ENCODE measurements around the gene TYK2. TPM values are rescaled to one million over a fixed set of nuclear protein-coding genes. Genes with fewer than 3 reads are reported as not detected.
A peak's percentile ranks its signal among the peaks of the same experiment; 100 is the strongest.
"Not testable (repeated sequence)": the region's sequence is repeated elsewhere in the genome, so short reads cannot be mapped to it uniquely, and the experiment has no call there.

TYK2 gene
- total and polyA plus RNA-seq, 5 donors = 56.3 to 77.0 (median 71.6) TPM

GRCh38 chr19:10374931-10375330, 5.4 kb downstream of the TYK2 start:
- DNase-seq (no peak), ATAC-seq (no peak)
- Histone ChIP-seq H3K27ac (ENCODE audit: low read length) (no peak overlapping the region), H3K4me1 (ENCODE audit: control insufficient read depth, insufficient read depth, low read length) (no peaks in the 10 kb centered on the region), H3K27me3 (ENCODE audit: control insufficient read depth, insufficient read depth) (no peaks in the 10 kb centered on the region), H3K9me3 (ENCODE audit: control insufficient read depth, low read length) (no peaks in the 10 kb centered on the region), H3K4me3 (ENCODE audit: low read length) (no peak overlapping the region)
- WGBS = 88% methylated on average over 5 of the region's 5 CpGs
- intact Hi-C loops (cut with DNase I) = no loop called here

DNA sequence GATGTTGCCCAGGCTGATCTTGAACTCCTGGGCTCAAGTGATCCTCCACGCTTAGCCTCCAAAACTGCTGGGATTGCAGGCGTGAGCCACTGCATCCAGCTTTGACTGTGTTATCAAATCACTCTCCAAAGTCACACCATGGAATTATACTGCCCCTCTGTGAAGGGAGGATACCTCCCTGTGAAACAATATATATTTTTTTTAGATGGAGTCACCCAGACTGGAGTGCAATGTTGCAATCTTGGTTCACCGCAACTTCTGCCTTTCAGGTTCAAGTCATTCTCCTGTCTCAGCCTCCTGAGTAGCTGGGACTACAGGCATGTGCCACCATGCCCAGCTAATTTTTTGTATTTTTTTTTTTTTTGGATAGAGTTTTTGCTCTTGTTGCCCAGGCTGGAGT, 7.7 kb downstream of the TYK2 start:
- ATAC-seq (no peak), DNase-seq (no peak)
- H3K9me3 ChIP-seq (ENCODE audit: control insufficient read depth, low read length) = no peaks in the 10 kb centered on the region
- H3K27me3 ChIP-seq (ENCODE audit: control insufficient read depth, insufficient read depth) = no peaks in the 10 kb centered on the region
- H3K27ac ChIP-seq (ENCODE audit: low read length) = no peak overlapping the region
- no peak overlapping the region for H3K4me3 ChIP-seq (ENCODE audit: low read length)
- 86% methylated on average over 3 of the region's 3 CpGs for WGBS
- no peaks in the 10 kb centered on the region for H3K4me1 ChIP-seq (ENCODE audit: control insufficient read depth, insufficient read depth, low read length)
- intact Hi-C loops (cut with DNase I) = no loop called here

DNA sequence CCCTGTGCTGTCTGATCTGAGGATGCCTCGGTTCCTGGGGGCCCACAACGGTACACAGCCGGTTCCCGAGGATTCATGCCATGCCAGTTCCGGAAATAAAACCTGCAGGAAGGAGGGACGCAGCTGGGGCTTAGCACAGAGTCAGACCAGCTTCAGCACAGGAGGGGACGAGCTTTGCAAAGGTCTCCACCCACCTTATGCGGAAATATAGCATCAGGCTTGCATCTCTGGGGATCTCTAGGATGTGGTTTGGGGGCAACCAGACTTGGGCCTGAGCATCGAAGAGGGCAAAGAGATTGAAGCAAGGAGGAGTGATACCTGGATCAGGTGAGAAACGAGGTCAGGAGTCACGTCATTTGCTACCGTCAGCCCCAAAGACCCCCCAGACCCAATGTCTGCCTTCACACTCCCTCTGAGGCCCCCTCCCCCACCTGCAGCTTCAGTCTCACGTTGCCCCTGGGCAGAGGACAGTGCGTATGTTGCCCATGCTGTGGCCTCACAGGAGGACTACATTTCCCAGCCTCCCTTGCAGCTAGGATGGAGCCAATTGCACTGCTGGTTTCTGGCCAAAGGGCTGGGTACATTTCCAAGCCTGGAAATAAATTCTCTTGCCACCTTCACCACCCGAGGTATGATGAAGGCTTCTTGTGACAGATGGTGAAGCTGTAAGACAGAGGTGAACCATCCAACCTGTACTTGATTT, 12.1 kb downstream of the TYK2 start:
- WGBS = 93% methylated on average over 15 of the region's 15 CpGs
- Histone ChIP-seq H3K4me3 (ENCODE audit: low read length) (no peak overlapping the region), H3K9me3 (ENCODE audit: control insufficient read depth, low read length) (no peaks in the 10 kb centered on the region), H3K4me1 (ENCODE audit: control insufficient read depth, insufficient read depth, low read length) (no peaks in the 10 kb centered on the region), H3K27ac (ENCODE audit: low read length) (no peak overlapping the region), H3K27me3 (ENCODE audit: control insufficient read depth, insufficient read depth) (no peaks in the 10 kb centered on the region)
- ATAC-seq (no peak), DNase-seq (no peak)
- intact Hi-C loops (cut with DNase I) = no loop called here

GRCh38 chr19:10366950-10367512, 13.3 kb downstream of the TYK2 start:
- H3K27me3 ChIP-seq (ENCODE audit: control insufficient read depth, insufficient read depth); H3K4me3 ChIP-seq (ENCODE audit: low read length); H3K9me3 ChIP-seq (ENCODE audit: control insufficient read depth, low read length); DNase-seq; H3K4me1 ChIP-seq (ENCODE audit: control insufficient read depth, insufficient read depth, low read length); H3K27ac ChIP-seq (ENCODE audit: low read length); ATAC-seq; intact Hi-C loops (cut with DNase I): not testable (repeated sequence)
- 98% methylated on average over 4 of the region's 4 CpGs for WGBS

- Histone ChIP-seq H3K9me3 (ENCODE audit: control insufficient read depth, low read length) (no peaks in the 10 kb centered on the region), H3K4me3 (ENCODE audit: low read length) (no peak overlapping the region), H3K4me1 (ENCODE audit: control insufficient read depth, insufficient read depth, low read length) (no peaks in the 10 kb centered on the region), H3K27me3 (ENCODE audit: control insufficient read depth, insufficient read depth) (no peaks in the 10 kb centered on the region), H3K27ac (ENCODE audit: low read length) (no peak overlapping the region)
- 96% methylated on average over 23 of the region's 23 CpGs for WGBS
- DNase-seq (no peak), ATAC-seq (no peak)
- intact Hi-C loops (cut with DNase I) = no loop called here
Observed at GRCh38 chr19:10365518-10365917, 14.9 kb downstream of the TYK2 start.

GRCh38 chr19:10364644-10365043, 15.7 kb downstream of the TYK2 start:
- ATAC-seq = peak in 1 of 2 donors; percentile 10
- 75% methylated on average over 19 of the region's 19 CpGs for WGBS
- Histone ChIP-seq H3K27ac (ENCODE audit: low read length) (no peak overlapping the region), H3K4me1 (ENCODE audit: control insufficient read depth, insufficient read depth, low read length) (no peaks in the 10 kb centered on the region), H3K4me3 (ENCODE audit: low read length) (no peak overlapping the region), H3K27me3 (ENCODE audit: control insufficient read depth, insufficient read depth) (no peaks in the 10 kb centered on the region), H3K9me3 (ENCODE audit: control insufficient read depth, low read length) (no peaks in the 10 kb centered on the region)
- intact Hi-C loops (cut with DNase I) = no loop called here
- peak in 1 of 3 donors; percentile 59 for DNase-seq

GRCh38 chr19:10363789-10364281, 16.5 kb downstream of the TYK2 start:
- Histone ChIP-seq H3K9me3 (ENCODE audit: control insufficient read depth, low read length) (no peaks in the 10 kb centered on the region), H3K4me3 (ENCODE audit: low read length) (no peak overlapping the region), H3K27ac (ENCODE audit: low read length) (no peak overlapping the region), H3K4me1 (ENCODE audit: control insufficient read depth, insufficient read depth, low read length) (no peaks in the 10 kb centered on the region), H3K27me3 (ENCODE audit: control insufficient read depth, insufficient read depth) (no peaks in the 10 kb centered on the region)
- WGBS = 92% methylated on average over 12 of the region's 12 CpGs
- ATAC-seq (no peak), DNase-seq (no peak)
- intact Hi-C loops (cut with DNase I) = no loop called here

GRCh38 chr19:10362259-10362658, 18.1 kb downstream of the TYK2 start:
- H3K27me3 ChIP-seq (ENCODE audit: control insufficient read depth, insufficient read depth) = no peaks in the 10 kb centered on the region
- no peaks in the 10 kb centered on the region for H3K4me1 ChIP-seq (ENCODE audit: control insufficient read depth, insufficient read depth, low read length)
- no peak for DNase-seq
- WGBS = 93% methylated on average over 18 of the region's 18 CpGs
- no peak for ATAC-seq
- H3K9me3 ChIP-seq (ENCODE audit: control insufficient read depth, low read length) = no peaks in the 10 kb centered on the region
- intact Hi-C loops (cut with DNase I) = no loop called here
- no peak overlapping the region for H3K4me3 ChIP-seq (ENCODE audit: low read length)
- H3K27ac ChIP-seq (ENCODE audit: low read length) = no peak overlapping the region

DNA sequence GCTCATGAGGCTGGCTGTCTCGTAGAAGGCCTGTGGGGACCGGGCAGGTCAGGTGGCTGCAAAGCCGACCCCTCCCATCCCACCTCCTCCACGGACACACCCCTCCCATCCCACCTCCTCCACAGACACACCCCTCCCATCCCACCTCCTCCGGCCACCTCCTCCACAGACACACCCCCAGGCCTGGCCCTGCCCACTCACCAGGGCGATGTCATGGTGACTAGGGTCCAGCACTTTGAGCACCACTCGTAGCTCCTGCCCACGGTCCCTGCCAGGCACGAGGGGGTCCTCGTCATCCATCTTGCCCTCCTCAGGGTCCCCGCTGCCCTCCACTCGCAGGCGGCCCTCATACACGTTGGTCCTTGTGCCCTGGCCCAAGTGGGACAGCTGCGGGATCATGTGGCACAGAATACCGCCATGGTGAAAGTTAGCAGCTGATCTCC, 18.8 kb downstream of the TYK2 start:
- WGBS = 83% methylated on average over 16 of the region's 16 CpGs
- intact Hi-C loops (cut with DNase I) = no loop called here
- no peak overlapping the region for H3K4me3 ChIP-seq (ENCODE audit: low read length)

DNA sequence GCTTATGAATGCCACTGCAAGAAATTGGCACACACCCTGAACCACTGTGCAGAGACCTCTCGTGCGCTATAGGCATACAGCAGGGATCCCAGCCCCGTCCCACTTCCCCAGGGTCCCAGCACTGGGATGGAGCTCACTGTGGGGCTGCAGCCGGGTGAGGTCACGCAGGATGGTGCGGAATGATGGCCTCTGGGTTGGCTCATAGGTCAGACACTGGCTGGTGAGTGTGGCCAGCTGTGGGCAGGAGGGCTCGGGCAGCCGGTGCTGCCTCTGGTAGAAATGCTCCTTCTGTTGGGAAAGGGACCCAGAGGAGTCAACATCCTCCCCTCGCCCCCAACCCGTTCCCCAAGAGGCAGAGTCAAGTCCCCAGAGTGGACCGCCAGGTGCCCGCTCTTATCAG, 23.9 kb downstream of the TYK2 start:
- 96% methylated on average over 12 of the region's 12 CpGs for WGBS
- ATAC-seq = no peak
- intact Hi-C loops (cut with DNase I) = no loop called here
- no peak for DNase-seq
- Histone ChIP-seq H3K4me3 (ENCODE audit: low read length) (no peak overlapping the region), H3K27me3 (ENCODE audit: control insufficient read depth, insufficient read depth) (no peaks in the 10 kb centered on the region), H3K4me1 (ENCODE audit: control insufficient read depth, insufficient read depth, low read length) (no peaks in the 10 kb centered on the region), H3K9me3 (ENCODE audit: control insufficient read depth, low read length) (no peaks in the 10 kb centered on the region), H3K27ac (ENCODE audit: low read length) (no peak overlapping the region)

More for the DNA sequence above, 18.8 kb downstream of the TYK2 start:
- Histone ChIP-seq H3K27ac (ENCODE audit: low read length) (no peak overlapping the region), H3K4me1 (ENCODE audit: control insufficient read depth, insufficient read depth, low read length) (no peaks in the 10 kb centered on the region), H3K27me3 (ENCODE audit: control insufficient read depth, insufficient read depth) (no peaks in the 10 kb centered on the region), H3K9me3 (ENCODE audit: control insufficient read depth, low read length) (no peaks in the 10 kb centered on the region)
- DNase-seq = no peak
- ATAC-seq = no peak

DNA sequence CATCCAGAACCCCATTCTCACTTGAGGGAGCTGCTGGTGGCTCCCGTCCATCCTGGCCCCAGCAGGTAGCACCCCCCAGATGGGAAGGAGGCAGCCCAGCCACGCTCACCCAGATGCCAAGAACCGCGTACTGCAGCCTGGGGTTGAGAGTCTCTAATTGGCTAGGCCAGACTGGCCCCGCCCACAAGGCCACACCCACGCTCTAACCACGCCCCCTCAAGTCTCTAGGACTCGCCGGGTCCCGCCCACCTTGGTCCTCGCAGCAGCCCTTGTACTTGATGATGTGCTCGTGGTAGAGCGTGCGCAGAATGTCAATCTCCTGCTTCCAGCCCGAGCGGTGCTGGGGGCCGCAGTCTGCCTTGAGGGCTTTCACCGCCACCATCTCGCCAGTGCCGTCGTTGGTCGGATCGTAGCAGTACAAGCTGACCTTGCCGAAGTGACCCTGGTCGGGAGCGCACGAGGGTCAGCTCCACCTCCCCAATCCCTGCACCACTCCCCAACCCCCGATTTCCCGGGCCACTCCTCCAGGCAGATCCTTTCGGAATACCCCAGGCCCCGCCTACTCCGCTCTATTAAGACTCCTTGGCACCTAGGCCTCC, 26.5 kb downstream of the TYK2 start:
- H3K27ac ChIP-seq (ENCODE audit: low read length) = peak overlapping the region; percentile 45
- no peak overlapping the region for H3K4me3 ChIP-seq (ENCODE audit: low read length)
- peak; percentile 83 to 94 (median 90) for DNase-seq
- H3K4me1 ChIP-seq (ENCODE audit: control insufficient read depth, insufficient read depth, low read length) = no peaks in the 10 kb centered on the region
- ATAC-seq = peak; percentile 77 to 84
- intact Hi-C loops (cut with DNase I) = no loop called here
- H3K9me3 ChIP-seq (ENCODE audit: control insufficient read depth, low read length) = no peaks in the 10 kb centered on the region
- H3K27me3 ChIP-seq (ENCODE audit: control insufficient read depth, insufficient read depth) = no peaks in the 10 kb centered on the region
- WGBS = 64% methylated on average over 32 of the region's 32 CpGs
